Occipital lobe (tissue), 2 donors: ENCODE results near the gene HIVEP2. TPM values are rescaled to one million over a fixed set of nuclear protein-coding genes. Genes with fewer than 3 reads are reported as not detected.

Experiments used
- DNase-seq: peaks from one replicate; lab custom pipeline; 2025; lab: John Stamatoyannopoulos, UW
- total RNA-seq: library from RNA; depleted of rRNA; stranded (reverse); fragments of >200 nt; gene quantifications from one replicate; pipeline ENCODE4 v1.2.3, GENCODE V29; 2014

HIVEP2 gene
- total RNA-seq, 1 donor from 2014 or later: 114 TPM

DNA sequence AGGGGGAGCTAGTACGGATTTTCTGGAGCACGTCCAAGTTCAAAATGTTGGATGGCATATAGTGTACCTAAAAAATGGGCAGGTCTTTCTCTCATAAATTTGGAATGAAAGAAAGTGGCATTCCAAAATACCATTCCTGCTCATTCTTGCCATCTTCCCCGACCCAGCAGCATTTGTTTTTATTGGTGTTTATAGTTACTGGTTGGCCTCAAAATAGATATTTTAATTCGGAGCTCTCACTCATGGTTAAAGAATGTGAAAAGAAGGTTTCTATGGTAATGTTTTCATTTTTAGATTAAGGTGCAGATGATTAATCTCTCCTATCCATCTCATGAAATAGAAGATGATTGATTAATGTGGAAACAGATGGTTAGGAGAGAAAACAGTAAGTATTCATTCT lies 204.5 kb downstream of the HIVEP2 start:
- no peak for DNase-seq

DNA sequence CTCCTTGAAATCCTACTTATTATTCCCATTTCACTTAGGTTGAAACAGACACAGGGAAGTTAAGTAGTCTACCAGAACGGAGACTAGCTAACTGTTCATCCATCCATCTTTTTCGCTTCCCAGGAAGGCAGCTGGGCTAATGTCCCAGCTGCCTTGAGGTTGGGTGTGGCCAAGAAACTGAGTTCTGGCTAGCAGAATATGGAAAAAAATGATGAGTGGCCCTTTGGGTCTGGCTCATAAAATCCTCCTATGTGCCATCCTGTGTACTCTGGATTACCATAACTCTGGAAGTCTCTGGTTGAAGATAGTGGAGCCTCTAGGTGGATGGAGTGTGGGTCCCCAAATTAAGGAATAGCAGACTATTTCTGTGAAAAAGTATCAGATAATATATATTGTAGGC lies 206.2 kb downstream of the HIVEP2 start:
- no peak for DNase-seq

DNA sequence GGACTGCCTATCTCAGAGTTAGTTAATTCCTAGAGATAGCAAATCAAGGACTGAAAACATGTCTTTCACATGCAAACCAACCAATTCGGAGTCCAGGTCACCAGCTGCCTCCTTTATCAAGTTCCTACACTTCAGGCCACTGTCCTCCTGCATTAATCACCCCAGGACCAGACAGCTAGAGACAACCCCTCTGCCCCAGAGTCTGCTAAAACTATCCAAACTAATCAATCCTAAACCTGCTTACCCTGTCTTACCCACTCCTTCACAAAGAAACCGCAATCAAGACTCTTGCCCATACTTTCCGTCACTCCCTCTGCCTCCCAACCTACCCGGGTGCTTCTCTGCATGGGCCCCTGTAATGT lies 207.0 kb downstream of the HIVEP2 start:
- DNase-seq: no peak

DNA sequence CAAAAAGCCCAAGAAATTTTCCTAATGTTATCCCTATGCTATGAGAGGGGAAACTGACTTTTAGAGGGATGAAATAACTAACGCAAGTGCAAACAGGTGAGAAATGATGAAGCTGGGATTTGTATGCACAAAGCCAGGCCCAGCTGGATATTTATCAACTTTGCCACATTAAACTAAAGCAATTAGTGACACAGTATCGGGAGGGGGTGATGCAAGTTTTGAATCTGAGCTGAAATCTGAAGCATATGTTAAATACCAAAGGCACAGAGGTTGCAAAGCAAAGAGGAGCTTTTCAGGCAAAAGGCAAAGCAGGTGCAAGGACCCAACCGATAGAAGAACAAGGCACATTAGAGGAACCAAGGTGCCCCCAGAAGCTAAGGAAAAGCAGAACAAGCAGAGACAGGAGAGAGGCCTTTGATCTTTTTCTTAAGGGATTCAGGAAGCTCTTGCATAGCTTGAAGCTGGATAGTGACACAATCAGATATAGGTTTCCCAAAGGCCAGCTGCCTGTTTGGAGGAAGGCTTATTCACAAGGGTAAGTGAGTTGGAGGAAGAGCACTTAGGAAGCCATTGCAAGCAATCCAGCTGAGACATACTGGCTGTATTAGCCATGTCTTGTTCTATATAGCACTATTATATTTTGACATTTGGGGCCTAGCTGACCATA lies 207.5 kb downstream of the HIVEP2 start:
- DNase-seq: no peak

DNA sequence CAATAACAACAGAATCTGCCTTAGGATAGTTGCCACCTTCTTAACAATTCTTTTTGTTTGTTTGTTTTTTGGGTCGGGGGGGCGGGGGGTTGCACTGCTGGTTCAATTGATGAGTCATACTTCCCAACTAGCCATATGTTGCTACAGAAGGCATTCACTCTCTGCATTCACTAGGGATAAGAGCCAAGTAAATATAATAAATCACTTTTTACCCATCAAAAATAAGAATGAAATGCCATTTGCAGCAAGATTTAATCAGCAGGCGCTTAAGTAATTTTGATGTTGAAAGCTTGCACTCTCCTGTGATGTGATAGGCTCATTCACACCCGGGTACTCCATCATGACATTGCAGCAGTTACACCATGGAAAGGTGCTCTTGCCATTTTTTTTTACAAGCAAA lies 209.8 kb downstream of the HIVEP2 start:
- no peak for DNase-seq

DNA sequence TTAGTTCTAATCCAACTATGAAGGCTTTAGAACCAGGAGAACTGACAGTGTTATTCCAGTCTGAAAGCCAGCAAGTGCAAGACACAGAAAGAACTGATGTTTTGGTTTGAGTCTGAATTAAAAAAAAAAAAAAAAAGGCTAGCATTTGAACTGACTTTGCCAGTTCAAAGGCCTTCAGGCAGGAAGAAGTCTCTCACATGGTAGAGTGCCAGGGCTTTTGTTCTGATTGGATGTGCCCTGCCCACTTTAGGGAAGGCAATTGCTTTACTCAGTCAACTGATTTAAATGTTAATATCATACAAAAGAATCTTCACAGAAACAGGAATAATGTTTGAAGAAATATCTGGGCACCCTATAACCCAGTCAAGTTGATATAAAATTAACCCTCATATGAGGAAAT lies 212.2 kb downstream of the HIVEP2 start:
- no peak for DNase-seq

DNA sequence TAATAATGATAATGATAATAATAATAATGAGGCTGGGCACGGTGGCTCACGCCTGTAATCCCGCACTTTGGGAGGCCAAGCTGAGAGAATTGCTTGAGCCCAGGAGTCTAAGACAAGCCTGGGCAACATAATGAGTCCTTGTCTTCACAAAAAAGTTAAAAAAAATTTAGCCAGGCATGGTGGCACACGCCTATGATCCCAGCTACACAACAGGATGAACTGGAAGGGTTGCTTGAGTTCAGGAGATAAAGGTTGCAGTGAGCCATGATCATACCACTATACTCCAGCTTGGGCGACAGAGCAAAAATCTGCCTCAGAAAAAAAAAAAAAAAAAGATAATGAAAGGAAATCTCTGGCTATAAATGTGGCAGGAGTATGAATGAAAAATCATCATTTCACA lies 213.4 kb downstream of the HIVEP2 start:
- no peak for DNase-seq

DNA sequence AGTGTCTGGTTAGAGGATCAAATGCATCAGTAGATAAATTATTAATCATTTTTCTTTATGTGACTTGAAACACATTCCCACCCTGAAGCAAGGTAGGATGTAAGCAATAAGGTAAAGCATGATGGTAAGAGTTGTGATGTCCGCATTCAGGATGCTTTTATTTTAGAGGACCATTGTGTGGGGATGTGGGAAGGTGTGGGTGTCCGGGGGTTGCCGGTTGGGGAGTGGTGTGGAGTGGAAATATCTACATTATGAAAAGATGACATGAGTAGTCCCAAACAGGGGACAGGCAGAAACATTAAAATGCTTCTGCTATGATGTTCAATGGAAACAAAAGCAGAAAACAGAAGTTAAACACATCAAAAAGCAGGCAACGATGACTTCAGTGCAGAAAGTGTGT lies 215.4 kb downstream of the HIVEP2 start:
- no peak for DNase-seq

DNA sequence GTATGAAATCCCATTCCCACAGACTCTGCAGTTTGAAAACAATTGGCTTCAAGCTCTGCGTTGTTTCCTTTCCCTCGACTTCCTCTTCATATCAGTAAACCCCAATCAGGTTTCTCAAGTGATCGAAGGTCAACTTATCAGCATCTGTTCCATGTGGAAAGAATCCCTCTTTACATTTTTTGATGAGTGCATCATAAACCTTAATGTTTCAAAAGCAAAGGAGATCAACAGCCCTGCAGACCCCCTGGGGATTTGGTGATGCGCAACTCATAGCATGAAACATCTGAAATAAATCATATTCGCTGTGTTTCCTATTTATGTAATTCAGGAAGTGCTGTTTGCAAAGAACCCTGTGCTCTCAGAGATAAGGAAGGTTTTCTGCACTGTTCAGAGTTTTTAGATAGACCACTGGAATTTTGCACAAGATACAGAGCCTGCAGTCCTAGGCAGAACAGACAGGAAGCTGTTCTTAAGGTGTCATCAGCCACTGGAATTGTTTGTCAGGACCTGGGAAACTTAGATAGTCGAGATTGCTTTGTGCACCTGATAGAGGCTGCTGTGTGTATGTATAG lies 216.0 kb downstream of the HIVEP2 start:
- DNase-seq: no peak

DNA sequence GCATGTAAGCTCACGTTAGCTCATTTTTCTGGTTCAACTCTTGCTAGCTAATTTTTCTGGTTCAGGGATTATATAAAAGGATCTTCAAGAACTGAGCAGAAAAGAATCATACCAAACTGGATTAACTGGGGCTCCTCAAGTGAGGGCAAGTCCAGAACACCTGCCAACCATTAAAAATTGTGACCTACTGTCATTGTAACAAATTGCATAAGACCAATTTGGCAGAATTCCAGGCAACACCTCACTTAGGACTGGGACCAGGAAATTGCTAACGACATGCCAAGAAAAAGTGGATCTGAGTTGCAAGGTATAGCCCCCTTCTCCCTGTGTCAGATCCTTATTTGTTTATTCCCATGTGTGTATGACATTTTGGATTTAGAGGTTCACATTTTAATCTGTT lies 216.6 kb downstream of the HIVEP2 start:
- DNase-seq: no peak

DNA sequence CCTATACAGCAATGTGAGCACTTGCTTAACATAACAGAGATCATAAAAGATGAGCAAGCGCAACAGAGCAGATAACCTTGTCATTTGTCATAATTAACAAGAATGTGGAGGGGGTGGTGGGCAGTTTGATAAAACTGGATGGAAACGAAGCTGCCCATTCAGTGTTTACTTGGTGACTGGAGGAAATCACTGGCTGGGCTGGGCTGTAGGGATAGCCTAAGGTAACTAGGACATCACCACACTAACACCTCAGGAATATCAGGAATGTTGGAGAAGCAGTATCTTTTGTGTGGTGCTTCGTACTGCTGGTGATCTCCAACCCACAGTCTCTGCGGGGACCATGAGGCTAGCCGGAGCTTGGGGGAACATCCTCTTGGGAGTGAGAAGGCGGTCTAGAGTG lies 218.4 kb downstream of the HIVEP2 start:
- DNase-seq: no peak

DNA sequence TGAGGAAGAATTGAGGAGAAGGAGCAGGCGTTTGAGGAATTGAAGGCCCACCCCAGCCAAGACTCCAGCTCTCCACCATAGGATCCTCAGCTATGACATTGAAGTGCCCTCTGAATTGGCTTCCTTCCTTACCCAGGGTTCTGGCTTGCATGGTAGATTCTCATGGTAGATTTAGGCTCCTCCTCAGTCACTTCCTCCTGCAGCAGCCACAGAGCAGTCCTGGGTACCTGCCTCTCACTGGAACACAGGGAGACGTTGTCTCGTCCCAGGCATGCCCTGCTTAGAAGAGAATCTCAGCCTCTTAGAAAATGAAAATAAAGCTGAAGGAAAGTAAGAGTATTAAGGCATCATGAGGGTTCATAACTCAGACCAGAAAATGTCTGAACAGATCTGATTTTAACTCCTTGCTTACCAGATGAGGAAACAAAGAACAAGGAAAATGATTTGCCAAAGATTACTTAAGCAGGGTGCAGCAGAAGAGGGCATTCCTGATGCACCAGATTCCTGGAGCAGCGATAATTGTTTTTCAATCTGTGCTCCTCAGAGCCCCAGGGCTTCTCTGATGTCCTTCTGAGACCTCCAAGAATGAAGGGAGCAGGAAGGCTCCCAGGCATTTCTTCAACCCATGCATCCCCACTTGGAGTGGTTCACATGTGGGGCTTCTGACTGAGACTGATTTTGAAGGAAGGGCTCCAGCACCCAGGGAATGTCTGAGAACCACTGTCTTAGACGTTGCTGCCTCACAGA lies 219.8 kb downstream of the HIVEP2 start:
- no peak for DNase-seq

DNA sequence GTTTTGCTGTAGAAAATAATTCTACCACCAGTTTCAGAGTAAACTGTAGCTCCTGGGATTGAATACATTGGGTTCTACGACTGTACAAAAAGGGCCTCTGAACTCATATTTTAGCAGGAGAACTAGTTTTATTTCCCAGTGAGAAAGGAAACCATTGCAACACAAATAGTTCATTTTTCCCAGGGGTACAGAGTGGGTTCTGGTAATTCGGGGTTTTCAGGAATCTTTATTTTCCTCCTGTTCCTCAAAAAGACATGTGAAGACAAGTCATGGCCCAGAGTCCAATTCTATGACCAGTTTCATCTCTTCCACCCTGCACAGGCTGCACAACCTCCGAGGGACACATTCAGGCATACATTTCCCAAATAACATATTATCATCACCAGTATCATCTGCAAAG lies 222.1 kb downstream of the HIVEP2 start:
- DNase-seq: no peak

DNA sequence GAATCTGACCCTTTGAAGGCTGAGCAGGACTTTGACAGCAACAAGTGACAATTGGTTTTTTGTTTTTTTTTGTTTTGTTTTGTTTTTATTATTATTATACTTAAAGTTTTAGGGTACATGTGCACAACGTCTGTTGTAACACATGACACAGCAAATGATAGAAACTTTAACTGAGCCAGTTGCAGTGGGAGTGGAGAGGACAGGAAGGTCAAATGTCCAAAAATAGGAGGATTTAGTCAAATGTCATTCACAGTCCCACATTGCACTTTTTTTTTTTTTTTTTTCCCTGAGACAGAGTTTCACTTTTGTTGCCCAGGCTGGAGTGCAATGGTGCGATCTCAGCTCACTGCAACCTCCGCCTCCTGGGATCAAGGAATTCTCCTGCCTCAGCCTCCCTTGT lies 223.0 kb downstream of the HIVEP2 start:
- DNase-seq: no peak

DNA sequence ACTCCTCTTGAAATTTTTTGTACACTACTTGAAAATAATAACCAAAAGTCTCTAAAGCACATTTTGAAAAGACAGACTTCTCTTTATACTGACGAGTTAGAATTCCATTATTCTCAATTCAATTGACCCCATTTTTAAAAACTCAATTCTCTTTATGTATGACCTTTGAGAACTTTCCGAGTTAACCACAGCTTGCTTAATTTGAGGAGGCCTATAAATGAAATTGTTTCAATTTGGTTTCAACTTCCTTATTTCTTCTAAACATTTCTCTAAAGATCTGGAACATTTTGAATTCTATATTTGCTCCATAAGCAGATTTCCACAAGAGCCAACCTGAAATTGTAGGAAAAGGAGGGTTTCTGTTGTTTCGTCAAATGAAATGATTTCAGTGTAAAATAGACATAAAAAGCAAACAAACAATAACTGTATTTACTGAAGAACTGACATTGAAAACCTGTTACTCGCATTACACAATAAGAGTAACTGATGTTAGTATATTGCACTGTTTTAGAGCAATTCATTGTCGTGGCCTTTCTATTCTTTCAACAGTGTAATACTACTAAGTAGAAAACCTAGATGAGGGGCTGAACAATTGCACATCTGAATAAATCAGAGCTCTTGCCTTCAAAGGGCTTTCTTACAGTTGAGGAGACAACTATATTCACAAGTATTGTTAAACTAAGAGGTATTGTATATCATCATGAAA lies 223.6 kb downstream of the HIVEP2 start:
- DNase-seq: no peak

DNA sequence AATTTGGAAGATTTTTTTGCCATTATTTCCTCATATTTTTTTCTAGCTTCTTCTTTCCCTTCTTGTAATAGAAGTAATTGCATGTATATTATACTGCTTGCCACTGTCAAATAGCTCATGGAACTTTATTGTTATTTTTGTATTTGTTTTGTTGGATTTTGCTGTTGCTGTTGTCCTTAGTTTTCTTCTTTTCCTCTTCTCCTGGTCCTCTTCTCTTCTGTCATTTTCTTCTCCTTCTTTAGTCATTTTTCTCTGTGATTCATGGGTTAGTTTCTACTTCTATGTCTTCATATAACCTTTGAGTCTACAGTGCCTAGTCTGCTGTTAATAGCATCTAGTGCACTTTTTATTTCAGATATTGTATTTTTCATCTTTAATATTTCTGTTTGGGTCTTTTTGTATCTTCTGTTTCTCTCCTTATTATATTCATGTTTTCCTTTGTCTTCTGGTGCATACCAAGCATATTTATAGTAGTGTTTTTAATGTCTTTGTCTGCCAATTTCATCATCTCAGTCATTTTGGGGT lies 226.2 kb downstream of the HIVEP2 start:
- no peak for DNase-seq

DNA sequence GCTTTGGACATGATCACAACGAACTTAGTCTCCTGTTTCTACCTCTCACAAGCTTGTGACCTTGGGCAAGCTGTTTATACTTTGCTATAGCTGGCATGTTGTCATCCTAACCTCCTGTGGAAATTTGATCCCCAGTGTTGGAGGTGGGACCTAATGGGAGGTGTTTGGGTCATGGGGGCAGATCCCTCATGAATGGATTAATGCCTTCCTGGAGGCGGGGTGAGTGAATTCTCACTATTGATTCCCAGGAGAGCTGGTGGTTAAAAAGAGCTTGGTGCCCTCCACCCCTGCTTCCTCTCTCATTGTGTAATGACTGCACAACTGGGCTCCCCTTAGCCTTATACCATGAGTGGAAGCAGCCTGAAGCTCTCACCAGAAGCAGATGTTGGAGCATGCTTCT lies 228.9 kb downstream of the HIVEP2 start:
- DNase-seq: no peak

DNA sequence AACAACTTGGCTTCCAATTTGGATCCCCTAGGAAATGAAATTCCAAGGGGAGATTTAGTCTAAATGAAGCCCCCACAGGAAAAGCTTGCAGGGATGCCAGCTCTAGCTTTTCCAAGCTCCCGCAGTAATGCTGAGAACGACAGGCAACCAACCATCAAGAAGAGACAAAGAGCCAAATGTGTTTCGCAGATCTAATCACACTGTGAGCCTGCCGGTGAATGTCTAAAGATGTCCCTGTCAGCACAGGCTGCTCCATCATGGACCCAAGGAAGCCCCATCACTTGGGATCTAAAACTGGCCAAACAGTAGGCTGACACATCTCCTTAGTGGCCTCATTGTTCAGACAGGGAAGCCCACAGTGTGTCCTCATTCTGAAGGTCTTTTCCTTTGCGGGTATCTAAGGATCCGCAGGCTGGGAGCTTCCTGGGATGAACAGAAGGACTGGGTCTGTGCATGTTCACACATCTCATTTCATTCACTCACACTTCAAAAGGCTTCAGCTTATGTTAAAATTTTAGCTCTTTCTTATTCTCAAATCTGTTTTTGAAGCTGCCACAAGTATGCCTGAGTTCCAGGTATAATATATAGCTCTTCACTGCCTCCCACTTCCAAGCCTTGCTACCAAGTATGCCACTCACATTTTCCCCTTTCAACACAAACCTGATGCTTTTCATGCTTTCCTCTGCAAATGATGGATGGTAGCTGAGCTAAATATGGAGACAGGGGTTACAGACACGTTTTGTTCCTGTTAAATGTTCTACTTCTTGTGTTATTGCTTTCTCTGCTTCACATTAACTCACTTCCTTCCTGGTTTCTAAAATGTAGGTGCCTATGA lies 229.8 kb downstream of the HIVEP2 start:
- DNase-seq: peak; percentile 11

DNA sequence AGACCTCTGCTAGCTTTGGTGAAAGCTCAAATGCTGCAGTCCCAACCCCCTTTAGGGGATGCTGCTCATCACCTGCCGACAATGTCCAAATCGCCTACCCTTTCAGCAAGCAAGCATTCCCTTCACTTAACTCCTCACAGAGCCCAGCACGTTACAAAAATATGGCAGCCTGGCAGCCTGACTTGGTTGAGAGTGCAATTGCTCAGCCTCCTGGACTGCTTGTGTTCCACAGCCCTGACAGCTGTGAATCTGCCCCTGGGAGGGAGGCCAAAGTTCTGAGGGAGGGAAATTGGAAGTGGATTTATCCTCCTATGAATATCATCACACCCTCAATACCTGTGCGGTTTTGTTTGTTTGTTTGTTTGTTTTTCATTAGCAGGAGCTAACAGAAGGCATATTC lies 231.0 kb downstream of the HIVEP2 start:
- DNase-seq: no peak

DNA sequence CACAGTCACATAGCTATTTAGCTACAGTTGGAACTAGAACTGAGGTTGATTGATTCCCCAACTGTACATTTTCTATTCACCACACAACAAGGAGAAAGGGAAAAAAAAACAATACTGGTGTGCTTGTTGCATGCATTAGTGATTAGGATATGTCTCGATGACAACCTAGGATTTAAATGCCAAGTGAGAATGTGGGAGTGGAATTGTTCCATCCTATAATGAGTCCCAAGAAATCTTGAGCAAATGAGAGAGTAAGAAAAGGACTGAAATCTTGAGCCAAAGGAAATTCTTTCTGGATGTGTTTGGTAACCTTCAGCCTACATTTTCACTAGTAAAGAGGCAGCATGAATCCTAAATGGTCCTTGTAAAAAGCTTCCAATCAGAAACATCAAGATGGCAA lies 232.7 kb downstream of the HIVEP2 start:
- DNase-seq: no peak

DNA sequence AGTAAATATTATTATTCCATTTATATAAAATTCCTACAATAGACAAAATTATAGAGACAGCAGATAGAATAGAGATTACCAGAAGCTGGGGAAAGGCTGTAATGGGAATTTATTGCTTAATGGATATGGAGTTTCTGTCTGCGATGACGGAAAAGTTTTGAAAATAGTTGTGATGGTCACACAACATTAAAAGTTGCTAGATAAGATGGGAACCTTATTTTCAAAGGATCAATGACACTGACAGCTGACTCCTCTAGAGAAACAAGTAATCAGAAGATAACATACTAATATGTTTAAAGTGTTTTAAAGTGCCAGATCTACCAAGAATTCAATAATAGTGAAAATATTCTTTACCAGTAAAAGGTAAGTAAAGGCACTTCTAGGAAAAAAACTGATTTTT lies 236.3 kb downstream of the HIVEP2 start:
- no peak for DNase-seq
